Vagina (tissue), 2 donors: Measurements from ENCODE around the gene SMARCAL1. TPM values are rescaled to one million over a fixed set of nuclear protein-coding genes. Genes with fewer than 3 reads are reported as not detected.

Experiments used
- DNase-seq, 2 donors: peaks; one replicate each; pipeline ENCODE4 v3.0.0-alpha.2; 2017; ENCODE audit errors: extremely low spot score in 2 of 2
- H3K27ac ChIP-seq: fragments of 200-600 bp; sonication (generic); one replicate; pipeline ENCODE4 v1.5.1; 2019
- H3K27me3 ChIP-seq: fragments of 200-600 bp; sonication (generic); one replicate; pipeline ENCODE4 v1.5.1; 2019
- H3K36me3 ChIP-seq, 2 donors: fragments of 200-600 bp; sonication (generic); one replicate each; pipeline ENCODE4 v1.5.1; 2017 to 2019
- H3K4me1 ChIP-seq: fragments of 200-600 bp; sonication (generic); one replicate; pipeline ENCODE4 v1.5.1; 2019
- H3K4me3 ChIP-seq, 2 donors: fragments of 200-600 bp; sonication (generic); 1 replicate in 1 of 2; 2 replicates in 1 of 2; pipeline ENCODE4 v1.5.1; 2016 to 2019
- H3K9me3 ChIP-seq: fragments of 200-600 bp; sonication (generic); one replicate; pipeline ENCODE4 v1.5.1; 2019
- CTCF ChIP-seq, 3 experiments: fragments of 450-650 bp in 2 of 3; fragments of 200-600 bp in 1 of 3; sonication (generic) in 1 of 3; IDR thresholded peaks; one replicate each; pipeline ENCODE4 v1.5.1; 2017 to 2019; ENCODE audit warnings: antibody characterized with exemption in 3 of 3, mild to moderate bottlenecking in 2 of 3, moderate library complexity in 2 of 3
- POLR2A ChIP-seq, 2 donors: fragments of 450-650 bp; IDR thresholded peaks; one replicate each; pipeline ENCODE4 v1.6.1; 2017; ENCODE audit warnings: antibody characterized with exemption in 2 of 2, mild to moderate bottlenecking in 2 of 2, moderate library complexity in 2 of 2
- POLR2AphosphoS5 ChIP-seq, 2 donors: sonication (generic); formaldehyde crosslinking; IDR thresholded peaks; one replicate each; pipeline ENCODE4 v1.9.0; 2017; ENCODE audit warnings: antibody characterized with exemption in 2 of 2, mild to moderate bottlenecking in 2 of 2, low read depth in 1 of 2; ENCODE audit not compliant: insufficient read depth in 1 of 2
- intact Hi-C: fragments of 100-400 bp; cut with DNase I; formaldehyde crosslinking; loops from one replicate; pipeline ENCODE4 v1.15.1; 2023
- total RNA-seq: library from RNA; depleted of rRNA; stranded (reverse); fragments of >200 nt; gene quantifications from one replicate; pipeline ENCODE4 v1.2.3, GENCODE V29; 2016

The SMARCAL1 gene
- total RNA-seq, 1 donor from 2014 or later: 36.1 TPM

DNA sequence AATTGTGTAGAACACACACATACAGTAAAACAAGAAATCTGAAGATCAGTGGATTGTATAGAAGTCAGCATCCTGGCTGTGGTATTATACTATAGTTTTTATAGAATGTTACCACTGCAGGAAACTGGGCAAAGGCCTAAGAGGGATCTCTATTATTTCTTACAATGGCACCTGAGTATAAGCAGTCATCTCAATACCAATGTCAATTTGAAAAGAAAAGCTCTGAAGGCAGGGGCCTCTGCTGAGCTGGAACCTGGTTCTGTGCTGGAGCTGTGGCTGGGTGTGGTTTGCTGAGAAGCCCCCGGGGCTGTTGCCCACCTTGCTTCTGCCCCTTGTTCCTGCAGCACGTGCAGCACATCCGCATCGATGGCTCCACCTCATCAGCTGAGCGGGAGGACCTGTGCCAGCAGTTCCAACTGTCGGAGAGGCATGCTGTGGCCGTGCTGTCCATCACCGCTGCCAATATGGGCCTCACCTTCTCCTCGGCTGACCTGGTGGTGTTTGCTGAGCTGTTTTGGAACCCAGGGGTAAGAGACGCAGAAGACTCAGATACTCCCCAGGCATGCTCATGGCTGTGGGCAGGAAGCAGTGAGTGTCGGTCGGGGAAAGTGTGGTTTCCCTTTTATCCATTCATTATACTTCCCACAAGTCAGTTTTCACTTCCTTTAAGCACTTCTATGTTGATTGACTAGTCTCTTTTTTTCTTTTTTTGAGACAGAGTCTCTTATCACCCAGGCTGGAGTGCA is 62.8 kb downstream of the SMARCAL1 start:
- no peaks in the 10 kb centered on the region for H3K9me3 ChIP-seq
- H3K4me3 ChIP-seq: no peak overlapping the region
- intact Hi-C loops: no loop called here
- H3K27me3 ChIP-seq: no peaks in the 10 kb centered on the region
- no peak overlapping the region for H3K27ac ChIP-seq
- no peak for TF ChIP-seq POLR2AphosphoS5 (IDR thresholded peaks at IDR 0.05; ENCODE audit: insufficient read depth in 1 of 2, low read depth in 1 of 2)
- no peak for TF ChIP-seq POLR2A (IDR thresholded peaks at IDR 0.05)
- no peak for TF ChIP-seq CTCF (IDR thresholded peaks at IDR 0.05)
- no peaks in the 10 kb centered on the region for H3K4me1 ChIP-seq
- no peak for DNase-seq
- H3K36me3 ChIP-seq: peaks cover 0 to 36% of the 10 kb centered on the region in 2 donors

DNA sequence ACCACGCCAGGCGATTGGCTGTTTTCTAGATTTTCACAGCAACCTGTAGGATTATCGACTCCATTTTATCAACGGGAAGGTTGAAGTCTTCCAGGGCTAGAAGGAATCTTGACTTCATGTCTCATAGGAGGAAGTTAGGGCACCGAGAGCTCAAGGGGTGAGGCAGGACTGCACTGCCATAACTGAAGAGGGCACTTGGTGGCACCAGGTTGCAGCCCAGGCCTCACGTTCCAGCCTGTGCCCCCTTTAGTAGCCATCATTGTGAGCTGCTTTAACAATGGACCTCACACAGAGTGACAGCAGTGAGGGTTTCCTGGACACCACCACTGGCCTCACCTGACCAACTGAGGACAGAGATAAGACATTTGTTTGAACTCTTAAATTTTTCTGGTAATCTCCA is 63.5 kb downstream of the SMARCAL1 start:
- Histone ChIP-seq H3K4me3 (no peak overlapping the region), H3K36me3 (peaks cover 0 to 41% of the 10 kb centered on the region in 2 donors), H3K27ac (no peak overlapping the region), H3K9me3 (no peaks in the 10 kb centered on the region), H3K4me1 (no peaks in the 10 kb centered on the region), H3K27me3 (no peaks in the 10 kb centered on the region)
- DNase-seq: no peak
- intact Hi-C loops: no loop called here
- TF ChIP-seq POLR2A (IDR thresholded peaks at IDR 0.05) (no peak), POLR2AphosphoS5 (IDR thresholded peaks at IDR 0.05; ENCODE audit: insufficient read depth in 1 of 2, low read depth in 1 of 2) (no peak), CTCF (IDR thresholded peaks at IDR 0.05) (no peak)

DNA sequence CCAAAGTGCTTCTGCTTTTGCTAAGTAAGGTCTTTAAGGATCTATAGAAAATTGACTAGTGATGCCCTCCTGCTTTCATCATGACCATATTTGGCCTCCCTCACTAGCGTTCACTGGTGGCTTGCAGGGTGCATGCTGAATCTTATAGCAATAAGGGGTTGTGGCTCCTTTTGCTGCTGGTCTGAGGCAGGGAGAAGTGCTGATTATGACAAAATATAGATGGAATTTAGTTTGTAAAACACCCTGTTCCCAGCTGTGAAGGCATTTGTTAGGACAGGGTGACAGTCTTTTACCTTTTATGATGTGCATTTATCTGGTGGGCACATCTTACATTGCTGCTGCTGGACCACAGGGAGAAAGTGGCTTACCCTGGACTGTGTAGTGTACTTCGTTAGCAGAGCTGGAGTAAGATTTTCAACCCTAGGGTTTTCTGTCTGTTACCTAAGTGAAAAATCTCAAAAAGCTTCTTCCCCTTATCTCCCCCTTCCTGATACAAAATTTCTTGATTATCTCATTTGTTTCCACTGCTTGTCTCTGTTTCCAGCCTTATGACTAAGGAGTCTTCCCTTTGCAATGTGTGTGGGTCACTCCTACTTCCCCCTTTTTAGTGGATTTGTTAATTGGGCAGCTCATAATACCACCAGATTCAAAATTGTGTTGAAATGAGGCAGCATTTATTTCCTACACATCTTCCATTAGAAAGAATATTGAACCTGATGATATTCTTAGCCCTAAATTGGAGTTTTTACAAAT is 65.2 kb downstream of the SMARCAL1 start:
- peaks cover 0 to 52% of the 10 kb centered on the region in 2 donors for H3K36me3 ChIP-seq
- no peak overlapping the region for H3K27ac ChIP-seq
- H3K9me3 ChIP-seq: no peaks in the 10 kb centered on the region
- intact Hi-C loops: no loop called here
- no peaks in the 10 kb centered on the region for H3K4me1 ChIP-seq
- H3K27me3 ChIP-seq: no peaks in the 10 kb centered on the region
- no peak overlapping the region for H3K4me3 ChIP-seq
- no peak for DNase-seq
- TF ChIP-seq POLR2AphosphoS5 (IDR thresholded peaks at IDR 0.05; ENCODE audit: insufficient read depth in 1 of 2, low read depth in 1 of 2) (no peak), POLR2A (IDR thresholded peaks at IDR 0.05) (no peak), CTCF (IDR thresholded peaks at IDR 0.05) (no peak)

DNA sequence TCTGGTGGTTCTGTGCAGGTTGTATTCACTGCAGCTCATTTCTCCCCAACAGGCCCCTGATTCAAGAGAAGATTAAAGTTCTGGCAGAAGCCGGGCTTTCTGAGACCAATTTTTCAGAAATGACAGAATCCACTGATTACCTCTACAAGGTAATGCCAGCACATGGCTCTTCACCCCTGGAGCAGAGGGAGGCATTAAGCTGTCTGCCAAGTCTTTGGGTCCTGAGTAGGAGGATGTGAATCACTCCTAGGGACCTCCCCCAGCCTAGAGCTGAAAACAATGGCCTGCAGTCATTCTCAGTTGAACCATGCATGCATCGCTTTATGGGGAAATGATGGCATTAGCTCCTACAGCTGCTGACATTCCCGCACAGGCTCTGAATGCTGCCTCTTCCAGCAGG is 65.9 kb downstream of the SMARCAL1 start:
- H3K36me3 ChIP-seq: peaks cover 0 to 59% of the 10 kb centered on the region in 2 donors
- H3K27ac ChIP-seq: no peak overlapping the region
- DNase-seq: no peak
- TF ChIP-seq POLR2A (IDR thresholded peaks at IDR 0.05) (no peak), CTCF (IDR thresholded peaks at IDR 0.05) (no peak), POLR2AphosphoS5 (IDR thresholded peaks at IDR 0.05; ENCODE audit: insufficient read depth in 1 of 2, low read depth in 1 of 2) (no peak)
- H3K9me3 ChIP-seq: no peaks in the 10 kb centered on the region
- H3K27me3 ChIP-seq: no peaks in the 10 kb centered on the region
- intact Hi-C loops: no loop called here
- H3K4me1 ChIP-seq: no peaks in the 10 kb centered on the region
- H3K4me3 ChIP-seq: no peak overlapping the region

DNA sequence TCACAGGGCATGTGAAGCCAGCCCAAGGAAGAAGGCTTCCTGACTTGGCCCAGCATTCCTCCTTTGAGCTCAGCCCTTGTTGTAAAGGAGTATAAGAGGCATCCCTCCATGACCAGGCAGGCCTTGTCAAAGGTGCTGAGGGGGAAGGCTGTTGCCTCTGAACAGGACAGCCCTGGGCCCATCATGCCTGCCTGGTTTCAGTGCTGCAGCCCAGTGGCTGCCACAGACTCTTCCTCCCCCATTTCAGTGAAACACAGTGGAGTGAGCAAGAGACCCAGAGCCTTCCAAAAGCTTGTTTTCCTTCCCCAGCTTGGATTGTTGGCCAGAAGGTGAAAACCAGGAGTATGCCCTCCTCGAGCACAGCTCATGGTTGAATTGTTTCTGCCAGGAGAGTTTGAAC is 66.5 kb downstream of the SMARCAL1 start:
- H3K9me3 ChIP-seq: no peaks in the 10 kb centered on the region
- H3K27ac ChIP-seq: no peak overlapping the region
- H3K36me3 ChIP-seq: peaks cover 0 to 60% of the 10 kb centered on the region in 2 donors
- no peak overlapping the region for H3K4me3 ChIP-seq
- no peak for TF ChIP-seq CTCF (IDR thresholded peaks at IDR 0.05)
- H3K27me3 ChIP-seq: no peaks in the 10 kb centered on the region
- intact Hi-C loops: no loop called here
- no peaks in the 10 kb centered on the region for H3K4me1 ChIP-seq
- DNase-seq: no peak
